HG03135 (cell line): Measurements from ENCODE around the gene SWT1.
"Not testable (repeated sequence)": the region's sequence is repeated elsewhere in the genome, so short reads cannot be mapped to it uniquely, and the experiment has no call there.

ENCODE experiments used
- ATAC-seq: cut with Tn5 transposase; IDR thresholded peaks from one replicate; pipeline ENCODE4 v1.9.1; 2021; ENCODE audit warnings: mild to moderate bottlenecking, moderate library complexity; ENCODE audit not compliant: unreplicated experiment

SWT1 gene

GRCh38 chr1:185162491-185162890 lies 5.5 kb downstream of the SWT1 start:
- ATAC-seq, result no peak

- no peak for ATAC-seq
These were observed 9.1 kb downstream of the SWT1 start for GRCh38 chr1:185166106-185166505.

- ATAC-seq, result peak; percentile 92
These were observed 13.4 kb downstream of the SWT1 start for GRCh38 chr1:185170291-185170848.

GRCh38 chr1:185193756-185194155 lies 36.8 kb downstream of the SWT1 start:
- ATAC-seq, result no peak

GRCh38 chr1:185198712-185199111 lies 41.7 kb downstream of the SWT1 start:
- not testable (repeated sequence) for ATAC-seq

- ATAC-seq, result no peak
These were observed 43.9 kb downstream of the SWT1 start for GRCh38 chr1:185200889-185201288.

- no peak for ATAC-seq
These were observed 50.2 kb downstream of the SWT1 start for GRCh38 chr1:185207170-185207569.

GRCh38 chr1:185207980-185208602 lies 51.1 kb downstream of the SWT1 start:
- no peak for ATAC-seq

GRCh38 chr1:185208626-185209180 lies 51.7 kb downstream of the SWT1 start:
- no peak for ATAC-seq

GRCh38 chr1:185209357-185209756 lies 52.4 kb downstream of the SWT1 start:
- not testable (repeated sequence) for ATAC-seq

GRCh38 chr1:185213091-185213490 lies 56.1 kb downstream of the SWT1 start:
- no peak for ATAC-seq

- ATAC-seq, result no peak
These were observed 58.9 kb downstream of the SWT1 start for GRCh38 chr1:185215911-185216310.

GRCh38 chr1:185224132-185224531 lies 67.2 kb downstream of the SWT1 start:
- ATAC-seq, result no peak

- no peak for ATAC-seq
These were observed 70.2 kb downstream of the SWT1 start for GRCh38 chr1:185227161-185227560.

GRCh38 chr1:185228979-185229378 lies 72.0 kb downstream of the SWT1 start:
- no peak for ATAC-seq

GRCh38 chr1:185229981-185230380 lies 73.0 kb downstream of the SWT1 start:
- ATAC-seq, result no peak

GRCh38 chr1:185232874-185233273 lies 75.9 kb downstream of the SWT1 start:
- no peak for ATAC-seq

- not testable (repeated sequence) for ATAC-seq
These were observed 77.2 kb downstream of the SWT1 start for GRCh38 chr1:185234183-185234582.

- not testable (repeated sequence) for ATAC-seq
These were observed 80.2 kb downstream of the SWT1 start for GRCh38 chr1:185237176-185237575.

GRCh38 chr1:185237661-185238060 lies 80.7 kb downstream of the SWT1 start:
- no peak for ATAC-seq

GRCh38 chr1:185238447-185238846 lies 81.5 kb downstream of the SWT1 start:
- ATAC-seq, result no peak

GRCh38 chr1:185239861-185240260 lies 82.9 kb downstream of the SWT1 start:
- ATAC-seq, result no peak

GRCh38 chr1:185241127-185241526 lies 84.2 kb downstream of the SWT1 start:
- ATAC-seq, result no peak
